Fibroblast of mammary gland (primary cell): ENCODE data around the gene ARID5B.

Experiments used
- DNase-seq: peaks from one replicate; pipeline ENCODE4 v3.0.0-alpha.2; 2010; ENCODE audit warnings: low read depth
- H3K4me3 ChIP-seq: 2 replicates; pipeline ENCODE4 v1.5.1; 2011; ENCODE audit warnings: low read depth, mild to moderate bottlenecking, low read length, moderate library complexity; ENCODE audit not compliant: control insufficient read depth
- TF ChIP-seq, protein P1 (sequence below): conservative IDR thresholded peaks from 2 replicates; pipeline ENCODE4 v1.5.1; 2011; ENCODE audit warnings: low read depth, low read length, inconsistent platforms; ENCODE audit not compliant: control insufficient read depth, insufficient read depth

ARID5B gene

DNA sequence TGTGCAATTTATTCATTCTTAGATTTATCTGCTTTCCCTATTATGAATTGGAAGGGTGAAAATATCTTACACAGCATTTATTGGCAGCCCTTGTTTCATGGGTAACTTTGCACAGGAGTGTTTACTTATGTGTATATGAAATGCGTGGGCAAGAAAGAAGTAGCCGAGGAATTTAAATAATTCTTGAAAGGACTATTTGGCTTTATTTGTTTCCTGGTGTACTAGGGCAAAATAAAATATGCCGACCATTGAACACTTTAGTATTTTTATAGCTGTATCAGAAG, 93.7 kb downstream of the ARID5B start:
- TF ChIP-seq, protein P1, sequence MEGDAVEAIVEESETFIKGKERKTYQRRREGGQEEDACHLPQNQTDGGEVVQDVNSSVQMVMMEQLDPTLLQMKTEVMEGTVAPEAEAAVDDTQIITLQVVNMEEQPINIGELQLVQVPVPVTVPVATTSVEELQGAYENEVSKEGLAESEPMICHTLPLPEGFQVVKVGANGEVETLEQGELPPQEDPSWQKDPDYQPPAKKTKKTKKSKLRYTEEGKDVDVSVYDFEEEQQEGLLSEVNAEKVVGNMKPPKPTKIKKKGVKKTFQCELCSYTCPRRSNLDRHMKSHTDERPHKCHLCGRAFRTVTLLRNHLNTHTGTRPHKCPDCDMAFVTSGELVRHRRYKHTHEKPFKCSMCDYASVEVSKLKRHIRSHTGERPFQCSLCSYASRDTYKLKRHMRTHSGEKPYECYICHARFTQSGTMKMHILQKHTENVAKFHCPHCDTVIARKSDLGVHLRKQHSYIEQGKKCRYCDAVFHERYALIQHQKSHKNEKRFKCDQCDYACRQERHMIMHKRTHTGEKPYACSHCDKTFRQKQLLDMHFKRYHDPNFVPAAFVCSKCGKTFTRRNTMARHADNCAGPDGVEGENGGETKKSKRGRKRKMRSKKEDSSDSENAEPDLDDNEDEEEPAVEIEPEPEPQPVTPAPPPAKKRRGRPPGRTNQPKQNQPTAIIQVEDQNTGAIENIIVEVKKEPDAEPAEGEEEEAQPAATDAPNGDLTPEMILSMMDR = no peak
- no peak overlapping the region for H3K4me3 ChIP-seq
- DNase-seq = no peak

DNA sequence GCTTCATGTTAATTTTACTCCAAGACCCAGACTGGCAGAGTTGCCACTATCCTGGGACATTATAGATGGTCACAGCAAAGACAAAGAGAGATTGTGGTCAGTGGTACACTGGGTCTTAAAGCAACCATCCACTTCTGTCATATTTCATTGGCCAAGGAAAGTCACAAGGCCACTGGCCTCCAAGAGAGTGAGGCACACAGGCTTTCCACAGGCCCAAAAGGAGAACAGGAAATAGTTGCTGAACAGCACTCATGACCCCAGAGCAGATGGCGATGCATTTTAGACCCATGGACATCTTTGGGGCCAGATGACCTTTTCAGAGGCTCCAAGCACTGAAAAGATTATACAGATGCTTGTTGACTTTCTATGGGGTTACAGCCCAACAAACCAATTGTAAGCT, 97.4 kb downstream of the ARID5B start:
- TF ChIP-seq, protein P1 = no peak
- DNase-seq = no peak
- H3K4me3 ChIP-seq = no peak overlapping the region

DNA sequence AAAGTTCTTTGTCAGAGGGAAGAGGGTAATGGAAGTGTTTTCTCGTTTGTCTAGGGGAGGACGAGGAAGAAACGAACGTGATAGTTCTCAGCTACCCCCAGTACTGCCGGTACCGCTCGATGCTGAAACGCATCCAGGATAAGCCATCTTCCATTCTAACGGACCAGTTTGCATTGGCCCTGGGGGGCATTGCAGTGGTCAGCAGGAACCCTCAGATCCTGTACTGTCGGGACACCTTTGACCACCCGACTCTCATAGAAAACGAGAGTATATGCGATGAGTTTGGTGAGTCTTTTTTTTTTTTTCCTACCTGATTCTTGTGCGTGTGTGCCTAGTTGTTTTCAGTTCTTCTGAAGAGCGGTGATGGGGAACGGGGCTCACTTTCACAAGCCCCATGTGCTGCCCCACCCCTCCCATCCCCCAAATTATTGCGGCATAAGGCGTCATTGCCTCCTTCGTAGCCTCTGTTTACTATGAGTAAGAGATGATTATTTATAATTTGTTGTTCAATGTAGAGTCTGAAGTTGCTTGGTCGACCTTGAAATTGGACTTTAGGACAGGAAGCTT, 98.6 kb downstream of the ARID5B start:
- TF ChIP-seq, protein P1 = no peak
- DNase-seq = no peak

DNA sequence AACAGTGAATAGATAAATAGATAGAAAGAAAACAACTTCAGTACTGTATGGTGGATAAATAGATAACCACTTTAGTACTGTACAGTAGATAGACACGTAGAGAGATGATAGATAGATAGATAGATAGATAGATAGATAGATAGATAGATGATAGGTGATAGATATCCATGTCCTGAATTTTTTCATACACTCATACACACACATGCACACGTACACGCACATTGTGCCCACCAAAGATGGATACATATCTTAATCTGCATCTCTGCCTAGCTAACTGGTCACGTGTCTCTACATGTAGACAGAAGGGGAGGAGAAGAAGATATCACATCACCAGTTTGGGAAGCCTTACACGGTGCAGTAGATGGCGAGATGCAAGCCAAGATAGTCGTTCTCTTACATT, 99.2 kb downstream of the ARID5B start:
- no peak for DNase-seq
- TF ChIP-seq, protein P1 = no peak
- no peak overlapping the region for H3K4me3 ChIP-seq

More for the DNA sequence above, 98.6 kb downstream of the ARID5B start:
- H3K4me3 ChIP-seq = no peak overlapping the region

DNA sequence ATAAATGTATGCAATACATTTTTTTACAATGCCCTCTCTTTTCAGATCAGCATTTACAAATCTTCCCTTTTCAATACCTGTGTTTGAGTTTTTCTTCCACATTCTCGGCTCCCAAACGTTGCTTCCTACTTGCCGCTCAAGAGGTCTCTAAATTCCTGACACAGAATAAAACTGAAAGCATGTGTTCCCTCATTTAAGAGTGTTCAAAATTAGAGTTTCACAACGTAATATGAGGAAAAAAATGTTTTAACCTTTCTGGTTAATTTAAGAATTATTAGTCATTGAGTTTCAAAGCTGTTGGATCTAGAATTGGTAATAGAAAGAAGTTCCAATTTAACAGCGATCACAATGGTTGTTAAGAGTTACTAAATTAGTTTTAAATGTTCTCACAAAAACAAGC, 100.4 kb downstream of the ARID5B start:
- H3K4me3 ChIP-seq = no peak overlapping the region
- DNase-seq = no peak
- TF ChIP-seq, protein P1 = no peak

DNA sequence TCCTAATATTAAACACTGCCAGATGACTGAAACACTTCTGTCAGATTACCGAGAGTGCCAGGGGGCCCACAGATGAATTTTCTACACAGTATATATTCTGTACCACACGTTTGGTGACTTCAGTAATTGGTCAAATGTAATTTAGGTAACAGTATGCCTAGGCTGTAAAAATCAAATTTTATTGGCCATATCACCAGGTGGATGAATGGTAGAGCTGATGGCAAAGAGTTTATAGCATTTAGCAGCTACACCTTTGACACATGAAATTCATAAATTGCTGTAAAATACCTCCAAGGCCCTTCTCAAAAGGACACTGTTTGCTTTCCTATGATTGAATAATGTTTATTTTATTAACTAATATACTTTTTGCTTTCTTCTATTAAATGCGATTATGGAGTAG, 101.3 kb downstream of the ARID5B start:
- TF ChIP-seq, protein P1 = no peak
- no peak for DNase-seq
- no peak overlapping the region for H3K4me3 ChIP-seq

DNA sequence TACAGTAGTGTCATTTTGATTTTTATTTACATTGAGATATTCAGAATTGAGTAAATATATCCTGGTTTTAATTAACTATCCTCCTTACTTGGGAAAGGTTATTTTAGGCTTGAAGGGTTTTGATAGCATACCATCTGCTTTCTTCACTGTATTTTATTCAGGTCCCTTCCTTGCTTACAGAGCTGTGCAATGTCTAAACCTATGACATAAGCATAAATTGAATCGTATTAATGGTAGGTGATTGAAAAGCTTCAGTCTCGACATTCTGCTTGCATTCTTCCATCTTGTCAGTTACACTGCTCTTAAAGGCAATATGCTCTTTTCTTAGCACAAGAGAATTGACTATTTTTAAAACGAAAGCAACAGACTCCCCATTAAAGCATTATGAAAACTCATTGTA, 102.5 kb downstream of the ARID5B start:
- H3K4me3 ChIP-seq = no peak overlapping the region
- TF ChIP-seq, protein P1 = no peak
- DNase-seq = no peak
